Gastroesophageal sphincter (tissue), 4 donors: ENCODE measurements around the gene SRSF1. TPM values are rescaled to one million over a fixed set of nuclear protein-coding genes. Genes with fewer than 3 reads are reported as not detected.
"Not testable (repeated sequence)": the region's sequence is repeated elsewhere in the genome, so short reads cannot be mapped to it uniquely, and the experiment has no call there.

Experiments
- ATAC-seq: fragments of 150-250 bp; one replicate; pipeline ENCODE4 v1.9.1; 2016; ENCODE audit warnings: mild to moderate bottlenecking, moderate library complexity
- H3K27ac ChIP-seq, 4 donors: fragments of 200-600 bp; sonication (generic) in 3 of 4; 1 replicate in 3 of 4; 2 replicates in 1 of 4; pipeline ENCODE4 v1.5.1; 2016 to 2019
- H3K27me3 ChIP-seq: fragments of 200-600 bp; sonication (generic); one replicate; pipeline ENCODE4 v1.5.1; 2019
- H3K36me3 ChIP-seq, 2 donors: fragments of 200-600 bp; sonication (generic); one replicate each; pipeline ENCODE4 v1.5.1; 2019; ENCODE audit warnings: control low read depth in 1 of 2
- H3K4me1 ChIP-seq, 3 donors: fragments of 200-600 bp; sonication (generic); 1 replicate in 2 of 3; 2 replicates in 1 of 3; pipeline ENCODE4 v1.5.1; 2016 to 2019; ENCODE audit warnings: control low read depth in 2 of 3
- H3K4me3 ChIP-seq, 2 donors: fragments of 200-600 bp; sonication (generic); one replicate each; pipeline ENCODE4 v1.5.1; 2019; ENCODE audit warnings: mild to moderate bottlenecking in 1 of 2, moderate library complexity in 1 of 2
- H3K9me3 ChIP-seq, 3 donors: fragments of 200-600 bp; sonication (generic); one replicate each; pipeline ENCODE4 v1.5.1; 2017 to 2019; ENCODE audit warnings: control low read depth in 2 of 3
- EP300 ChIP-seq: sonication (generic); formaldehyde crosslinking; IDR thresholded peaks from one replicate; pipeline ENCODE4 v1.6.1; 2017; ENCODE audit warnings: antibody characterized with exemption, mild to moderate bottlenecking
- POLR2A ChIP-seq, 2 donors: fragments of 450-650 bp; IDR thresholded peaks; one replicate each; pipeline ENCODE4 v1.6.1; 2017; ENCODE audit warnings: antibody characterized with exemption in 2 of 2, mild to moderate bottlenecking in 2 of 2, moderate library complexity in 1 of 2
- POLR2AphosphoS5 ChIP-seq: sonication (generic); formaldehyde crosslinking; IDR thresholded peaks from one replicate; pipeline ENCODE4 v1.6.1; 2017; ENCODE audit warnings: antibody characterized with exemption
- WGBS, 2 donors: methylation state at CpG; one replicate each; pipeline ENCODE4 v1.1.5; 2018; ENCODE audit warnings: low coverage in 1 of 2; 5-methylcytosine and 5-hydroxymethylcytosine counted together
- total RNA-seq, 4 donors: library from RNA; depleted of rRNA; stranded (reverse); fragments of >200 nt; gene quantifications; one replicate each; pipeline ENCODE4 v1.1.0, GENCODE V29; 2016
- TF ChIP-seq, protein P1 (sequence below), 4 experiments: fragments of 200-600 bp in 2 of 4; fragments of 450-650 bp in 2 of 4; sonication (generic) in 1 of 4; IDR thresholded peaks; one replicate each; pipeline ENCODE4 v1.5.1; 2017 to 2019; ENCODE audit warnings: antibody characterized with exemption in 4 of 4, mild to moderate bottlenecking in 2 of 4, moderate library complexity in 2 of 4

Gene SRSF1
- total RNA-seq, 4 donors from 2014 or later, result 139 to 240 (median 198) TPM

DNA sequence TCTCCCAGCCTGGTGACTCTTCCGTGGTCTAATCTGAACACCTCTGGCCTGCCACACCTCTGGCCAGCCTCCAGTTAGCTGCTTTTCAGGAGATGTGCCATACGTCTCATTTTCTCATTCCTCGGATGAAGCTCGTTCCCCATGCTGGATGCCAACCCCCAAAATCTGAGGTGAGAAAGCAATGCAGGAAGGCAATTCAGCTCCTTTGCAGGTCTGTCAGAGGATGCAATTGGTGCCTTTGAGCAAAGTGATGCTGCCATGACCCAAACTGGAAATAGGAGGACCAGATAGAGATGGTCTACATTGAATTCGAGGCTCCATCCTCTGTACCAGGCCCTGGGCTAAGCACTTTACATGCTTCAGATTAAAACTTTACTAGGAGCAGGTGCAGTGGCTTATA is 40.8 kb downstream of the SRSF1 start:
- TF ChIP-seq, protein P1, sequence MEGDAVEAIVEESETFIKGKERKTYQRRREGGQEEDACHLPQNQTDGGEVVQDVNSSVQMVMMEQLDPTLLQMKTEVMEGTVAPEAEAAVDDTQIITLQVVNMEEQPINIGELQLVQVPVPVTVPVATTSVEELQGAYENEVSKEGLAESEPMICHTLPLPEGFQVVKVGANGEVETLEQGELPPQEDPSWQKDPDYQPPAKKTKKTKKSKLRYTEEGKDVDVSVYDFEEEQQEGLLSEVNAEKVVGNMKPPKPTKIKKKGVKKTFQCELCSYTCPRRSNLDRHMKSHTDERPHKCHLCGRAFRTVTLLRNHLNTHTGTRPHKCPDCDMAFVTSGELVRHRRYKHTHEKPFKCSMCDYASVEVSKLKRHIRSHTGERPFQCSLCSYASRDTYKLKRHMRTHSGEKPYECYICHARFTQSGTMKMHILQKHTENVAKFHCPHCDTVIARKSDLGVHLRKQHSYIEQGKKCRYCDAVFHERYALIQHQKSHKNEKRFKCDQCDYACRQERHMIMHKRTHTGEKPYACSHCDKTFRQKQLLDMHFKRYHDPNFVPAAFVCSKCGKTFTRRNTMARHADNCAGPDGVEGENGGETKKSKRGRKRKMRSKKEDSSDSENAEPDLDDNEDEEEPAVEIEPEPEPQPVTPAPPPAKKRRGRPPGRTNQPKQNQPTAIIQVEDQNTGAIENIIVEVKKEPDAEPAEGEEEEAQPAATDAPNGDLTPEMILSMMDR (IDR thresholded peaks at IDR 0.05), result no peak
- TF ChIP-seq EP300, result no peak
- no peak for TF ChIP-seq POLR2AphosphoS5
- TF ChIP-seq POLR2A (IDR thresholded peaks at IDR 0.05), result no peak
- Histone ChIP-seq H3K36me3 (peaks cover 0 to 3% of the 10 kb centered on the region in 2 donors), H3K9me3 (no peaks in the 10 kb centered on the region), H3K4me1 (no peaks in the 10 kb centered on the region), H3K27ac (no peak overlapping the region), H3K4me3 (no peak overlapping the region), H3K27me3 (no peaks in the 10 kb centered on the region)
- ATAC-seq, result no peak
- 65 to 100% methylated on average over 1 to 2 of the region's 5 CpGs for WGBS, 2 donors

GRCh38 chr17:57965521-57966160 is 41.4 kb downstream of the SRSF1 start:
- Histone ChIP-seq H3K27ac (no peak overlapping the region), H3K27me3 (no peaks in the 10 kb centered on the region), H3K4me1 (no peaks in the 10 kb centered on the region), H3K36me3 (no peaks in the 10 kb centered on the region), H3K4me3 (no peak overlapping the region), H3K9me3 (no peaks in the 10 kb centered on the region)
- no peak for ATAC-seq
- 87 to 100% methylated on average over 3 to 10 of the region's 26 CpGs for WGBS, 2 donors
- TF ChIP-seq EP300 (no peak), POLR2A (IDR thresholded peaks at IDR 0.05) (no peak), POLR2AphosphoS5 (no peak)
- TF ChIP-seq, protein P1 (IDR thresholded peaks at IDR 0.05), result no peak

GRCh38 chr17:57963149-57963511 is 43.9 kb downstream of the SRSF1 start:
- Histone ChIP-seq H3K4me1 (no peaks in the 10 kb centered on the region), H3K27me3 (no peaks in the 10 kb centered on the region), H3K9me3 (no peaks in the 10 kb centered on the region), H3K36me3 (no peaks in the 10 kb centered on the region), H3K4me3 (no peak overlapping the region), H3K27ac (no peak overlapping the region)
- TF ChIP-seq EP300, result no peak
- no peak for TF ChIP-seq POLR2A (IDR thresholded peaks at IDR 0.05)
- no peak for TF ChIP-seq POLR2AphosphoS5
- TF ChIP-seq, protein P1 (IDR thresholded peaks at IDR 0.05), result no peak
- 94 to 97% methylated on average over 5 of the region's 6 CpGs for WGBS, 2 donors
- ATAC-seq, result no peak

- Histone ChIP-seq H3K36me3 (no peaks in the 10 kb centered on the region), H3K4me3 (no peak overlapping the region), H3K27me3 (no peaks in the 10 kb centered on the region), H3K27ac (no peak overlapping the region), H3K4me1 (no peaks in the 10 kb centered on the region), H3K9me3 (no peaks in the 10 kb centered on the region)
- 56 to 68% methylated on average over 5 to 6 of the region's 8 CpGs for WGBS, 2 donors
- TF ChIP-seq EP300, result no peak
- no peak for ATAC-seq
These were observed 44.5 kb downstream of the SRSF1 start for GRCh38 chr17:57962279-57963148.

DNA sequence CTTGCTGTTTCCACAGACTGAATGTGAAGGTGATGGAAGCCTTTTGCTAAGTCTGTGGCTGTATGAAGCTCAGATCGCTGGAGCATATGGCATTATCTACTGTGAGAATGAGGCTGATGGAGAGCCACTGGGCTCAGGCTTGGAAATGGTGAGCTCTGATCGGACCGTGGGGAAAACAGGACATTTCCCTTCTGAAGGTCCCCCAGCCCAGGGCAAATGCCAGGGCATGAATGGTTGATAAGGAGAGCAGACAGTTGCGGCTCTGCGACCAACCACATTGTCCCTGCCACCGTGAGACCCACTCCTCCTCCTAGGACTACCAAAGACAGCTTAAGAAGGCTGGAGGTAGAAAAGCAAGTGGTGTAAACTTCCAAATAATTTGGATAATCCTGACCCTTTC is 47.1 kb downstream of the SRSF1 start:
- Histone ChIP-seq H3K27me3 (no peaks in the 10 kb centered on the region), H3K4me1 (peaks cover 0 to 16% (median 0%) of the 10 kb centered on the region in 3 donors), H3K36me3 (no peaks in the 10 kb centered on the region), H3K27ac (no peak overlapping the region), H3K9me3 (no peaks in the 10 kb centered on the region), H3K4me3 (no peak overlapping the region)
- ATAC-seq, result no peak
- TF ChIP-seq POLR2AphosphoS5, result no peak
- TF ChIP-seq, protein P1 (IDR thresholded peaks at IDR 0.05), result no peak
- no peak for TF ChIP-seq POLR2A (IDR thresholded peaks at IDR 0.05)
- TF ChIP-seq EP300, result no peak
- whole genome bisulfite sequencing, 2 donors, result 90% methylated on average over 3 of the region's 6 CpGs; no CpG with 5 or more reads in 1 of the 2 donors

DNA sequence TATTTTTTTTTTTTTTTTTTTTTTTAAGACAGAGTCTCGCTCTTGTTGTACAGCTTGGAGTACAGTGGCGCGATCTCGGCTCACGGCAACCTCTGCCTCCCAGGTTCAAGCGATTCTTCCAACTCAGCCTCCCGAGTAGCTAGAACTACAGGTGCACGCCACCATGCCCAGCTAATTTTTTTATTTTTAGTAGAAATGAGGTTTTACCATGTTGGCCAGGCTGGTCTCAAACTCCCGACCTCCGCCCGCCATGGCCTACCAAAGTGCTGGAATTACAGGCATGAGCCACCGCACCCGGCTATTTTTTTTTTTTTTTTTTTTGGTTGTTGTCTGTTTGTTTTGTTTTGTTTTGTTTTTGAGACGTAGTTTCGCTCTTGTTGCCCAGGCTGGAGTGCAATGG is 48.7 kb downstream of the SRSF1 start:
- not testable (repeated sequence) for H3K27ac ChIP-seq, H3K4me3 ChIP-seq, H3K27me3 ChIP-seq, H3K36me3 ChIP-seq, ATAC-seq, H3K9me3 ChIP-seq
- peaks cover 3 to 27% (median 7%) of the 10 kb centered on the region in 3 donors for H3K4me1 ChIP-seq
- WGBS, 2 donors, result 94% methylated on average over 9 of the region's 15 CpGs; no CpG with 5 or more reads in 1 of the 2 donors
